Kidney (tissue), 14 donors: ENCODE measurements around the gene ACP4. TPM values are rescaled to one million over a fixed set of nuclear protein-coding genes. Genes with fewer than 3 reads are reported as not detected.

Experiments used
- DNase-seq, 5 donors: peaks; one replicate each; pipeline ENCODE4 v3.0.0-alpha.2; 2013 to 2020
- FAIRE-seq: peaks from 2 replicates; lab custom pipeline; 2012; peaks lifted over from hg19 to GRCh38; lab: Jason Lieb, UNC
- H3K27ac ChIP-seq, 2 donors: one replicate each; pipeline ENCODE4 v1.7.0; 2013; ENCODE audit warnings: low read depth in 2 of 2, low read length in 2 of 2, inconsistent platforms in 1 of 2
- H3K27me3 ChIP-seq: one replicate; pipeline ENCODE4 v1.7.1; 2013; ENCODE audit warnings: low read length, inconsistent platforms; ENCODE audit not compliant: control insufficient read depth, insufficient read depth
- H3K36me3 ChIP-seq, 3 donors: one replicate each; pipeline versions ENCODE4 v1.7.0 to v1.7.1; 2013; ENCODE audit warnings: low read length in 3 of 3, control low read depth in 1 of 3, inconsistent platforms in 1 of 3; ENCODE audit not compliant: insufficient read depth in 3 of 3, control insufficient read depth in 2 of 3
- H3K4me1 ChIP-seq, 3 donors: one replicate each; pipeline versions ENCODE4 v1.7.0 to v1.7.1; 2013; ENCODE audit warnings: low read length in 3 of 3, inconsistent platforms in 1 of 3, low read depth in 1 of 3; ENCODE audit not compliant: control insufficient read depth in 2 of 3, insufficient read depth in 2 of 3
- H3K4me3 ChIP-seq, 3 donors: one replicate each; pipeline versions ENCODE4 v1.7.0 to v1.8.1; 2013; ENCODE audit warnings: low read length in 3 of 3, control low read depth in 1 of 3, inconsistent platforms in 1 of 3
- H3K9ac ChIP-seq, 3 donors: one replicate each; pipeline versions ENCODE4 v1.7.0 to v1.7.1; 2013; ENCODE audit warnings: low read length in 3 of 3, control low read depth in 1 of 3, inconsistent platforms in 1 of 3
- H3K9me3 ChIP-seq, 3 donors: one replicate each; pipeline versions ENCODE4 v1.7.0 to v1.7.1; 2013; ENCODE audit warnings: low read length in 3 of 3, control low read depth in 1 of 3, inconsistent platforms in 1 of 3; ENCODE audit not compliant: control insufficient read depth in 2 of 3, insufficient read depth in 1 of 3
- intact Hi-C: fragments of 100-400 bp; cut with DNase I; formaldehyde crosslinking; loops from one replicate; pipeline ENCODE4 v1.11.1; 2022
- polyA plus RNA-seq: library from polyadenylated mRNA; stranded (reverse); fragments of 350-450 nt; fragmentation: Illumina TruSeq; extraction: RNeasy Lipid Tissue Mini Kit (QIAGEN cat#74804); gene quantifications from one replicate; pipeline ENCODE4 v1.2.3, GENCODE V29; 2014; ENCODE audit warnings: low read depth, low replicate concordance; ENCODE audit not compliant: insufficient read depth
- total RNA-seq: library from RNA; stranded (reverse); fragmentation: NEBNext Ultra II Directional; extraction: Animal tissue kit (Norgen Biotek cat#: 25700); gene quantifications from one replicate; pipeline ENCODE4 v1.2.1, GENCODE V29; 2021
- TF ChIP-seq, protein P1 (sequence below): IDR thresholded peaks from 3 replicates; pipeline ENCODE4 v1.5.1; 2012; ENCODE audit warnings: mild to moderate bottlenecking, moderate library complexity, borderline replicate concordance; ENCODE audit not compliant: insufficient read depth; ENCODE audit errors: extremely low read depth
- donor health status: control.
- donor health status: control.
- donor health status: control.
- donor health status: control.
- donor health status: control.
- donor health status: DM: yes; HTN: yes; CAD: no.
- donor health status: Normal renal cell carcinoma (clear cell type).

ACP4 gene
- total and polyA plus RNA-seq, 2 donors from 2014 or later: not detected

DNA sequence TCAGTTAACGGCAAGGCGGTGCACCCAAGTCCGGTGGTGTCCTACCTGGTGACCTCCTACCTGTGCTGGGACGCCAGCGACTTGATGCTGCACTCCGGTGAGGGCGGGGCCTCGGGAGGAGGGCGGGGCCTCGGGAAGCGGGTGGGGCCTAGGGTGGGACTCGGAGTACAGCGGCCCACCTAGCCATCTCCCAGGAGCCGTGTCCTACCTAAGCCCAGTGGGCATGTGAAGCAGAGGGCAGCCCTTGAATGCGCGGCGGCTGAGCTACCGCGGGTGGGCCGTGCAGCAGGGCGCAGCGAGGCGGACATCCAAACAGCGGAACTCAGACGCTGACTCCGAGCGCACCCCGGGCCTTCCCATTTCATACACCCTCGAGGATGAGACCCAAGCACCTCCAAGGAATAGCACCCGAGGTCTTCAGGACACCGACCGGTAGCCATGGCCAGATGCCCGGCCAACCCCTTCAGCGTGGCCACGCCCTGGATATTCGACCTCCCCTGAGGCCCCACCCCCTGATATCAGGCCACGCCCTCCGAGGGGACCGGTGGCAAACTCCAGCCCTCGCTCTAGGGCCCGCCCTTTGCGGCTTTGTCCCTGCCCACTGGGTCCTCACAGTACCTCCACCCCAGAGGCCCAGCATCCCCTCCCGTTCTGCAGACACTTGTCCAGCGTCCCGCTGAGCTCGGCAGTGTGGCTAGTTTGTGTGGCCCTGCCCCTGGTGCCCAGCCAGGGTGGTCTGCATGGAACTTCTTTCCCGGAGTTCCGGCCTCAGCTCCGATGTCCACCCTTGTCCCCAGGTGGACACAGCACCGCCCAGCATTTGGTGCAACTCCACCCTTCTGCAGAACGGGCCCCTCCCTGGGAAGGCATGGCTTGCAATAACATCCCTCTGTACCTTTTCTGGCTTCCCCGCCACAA, 28.0 kb downstream of the ACP4 start:
- no peak overlapping the region for H3K9ac ChIP-seq
- no peaks in the 10 kb centered on the region for H3K36me3 ChIP-seq
- no peak overlapping the region for H3K27ac ChIP-seq
- no peaks in the 10 kb centered on the region for H3K9me3 ChIP-seq
- TF ChIP-seq, protein P1, sequence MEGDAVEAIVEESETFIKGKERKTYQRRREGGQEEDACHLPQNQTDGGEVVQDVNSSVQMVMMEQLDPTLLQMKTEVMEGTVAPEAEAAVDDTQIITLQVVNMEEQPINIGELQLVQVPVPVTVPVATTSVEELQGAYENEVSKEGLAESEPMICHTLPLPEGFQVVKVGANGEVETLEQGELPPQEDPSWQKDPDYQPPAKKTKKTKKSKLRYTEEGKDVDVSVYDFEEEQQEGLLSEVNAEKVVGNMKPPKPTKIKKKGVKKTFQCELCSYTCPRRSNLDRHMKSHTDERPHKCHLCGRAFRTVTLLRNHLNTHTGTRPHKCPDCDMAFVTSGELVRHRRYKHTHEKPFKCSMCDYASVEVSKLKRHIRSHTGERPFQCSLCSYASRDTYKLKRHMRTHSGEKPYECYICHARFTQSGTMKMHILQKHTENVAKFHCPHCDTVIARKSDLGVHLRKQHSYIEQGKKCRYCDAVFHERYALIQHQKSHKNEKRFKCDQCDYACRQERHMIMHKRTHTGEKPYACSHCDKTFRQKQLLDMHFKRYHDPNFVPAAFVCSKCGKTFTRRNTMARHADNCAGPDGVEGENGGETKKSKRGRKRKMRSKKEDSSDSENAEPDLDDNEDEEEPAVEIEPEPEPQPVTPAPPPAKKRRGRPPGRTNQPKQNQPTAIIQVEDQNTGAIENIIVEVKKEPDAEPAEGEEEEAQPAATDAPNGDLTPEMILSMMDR: no peak
- H3K4me1 ChIP-seq: peaks cover 0 to 2% (median 0%) of the 10 kb centered on the region in 3 donors
- no peak for FAIRE-seq
- intact Hi-C loops: no loop called here
- H3K27me3 ChIP-seq: peaks cover 18% of the 10 kb centered on the region
- H3K4me3 ChIP-seq: peak overlapping the region in 1 of 3 donors; percentile 12
- peak in 4 of 5 donors; percentile 69 to 91 (median 76) for DNase-seq

DNA sequence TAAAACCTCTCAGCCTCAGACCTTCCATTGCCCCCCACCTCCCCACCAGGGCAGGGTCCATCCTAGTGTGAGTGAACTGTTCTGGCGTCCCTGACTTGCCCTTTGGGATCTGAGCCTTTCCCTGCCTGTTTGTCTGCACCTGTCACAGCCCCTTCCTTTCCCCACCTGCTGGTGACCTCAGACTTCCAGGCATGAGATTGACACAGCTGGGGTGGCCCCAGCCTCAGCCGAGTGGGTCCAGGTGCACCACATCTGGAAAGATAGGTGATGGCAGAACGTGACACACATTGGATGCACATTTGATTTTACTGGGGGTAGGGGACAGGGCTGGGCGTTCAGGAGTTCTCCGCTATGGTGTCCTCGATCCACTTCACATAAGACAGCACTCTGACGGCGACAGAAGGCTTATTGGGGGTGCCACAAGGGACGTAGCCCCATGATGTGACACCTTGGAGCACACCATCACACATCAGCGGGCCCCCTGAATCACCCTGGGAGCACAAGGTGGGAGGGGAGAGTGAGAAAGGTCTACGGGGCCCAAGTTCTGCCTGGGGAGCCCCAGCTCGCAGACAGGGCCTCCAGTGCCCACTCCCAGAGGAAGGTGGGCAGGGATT, 28.8 kb downstream of the ACP4 start:
- FAIRE-seq: no peak
- H3K4me3 ChIP-seq: no peak overlapping the region

DNA sequence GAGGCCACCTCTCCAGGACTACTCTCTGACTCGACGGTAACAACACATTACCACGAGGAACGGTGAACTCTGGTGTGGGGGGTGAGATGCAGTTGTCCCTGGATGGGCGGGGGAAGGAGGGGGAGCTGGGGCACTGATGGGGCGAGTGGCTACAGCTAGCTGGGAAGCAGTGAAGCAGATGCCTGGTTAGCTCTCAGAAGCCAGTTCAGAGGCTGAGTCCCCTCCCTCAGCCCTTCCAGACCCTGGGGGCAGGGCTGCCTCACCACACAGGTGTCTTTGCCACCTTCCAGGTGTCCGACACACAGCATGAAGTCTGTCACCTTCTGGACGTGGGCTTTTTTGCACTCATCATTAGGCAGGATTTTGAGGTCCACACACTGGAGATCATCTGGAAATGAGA, 29.4 kb downstream of the ACP4 start:
- TF ChIP-seq, protein P1: no peak
- intact Hi-C loops: no loop called here
- no peak overlapping the region for H3K27ac ChIP-seq
- H3K4me3 ChIP-seq: no peak overlapping the region
- H3K36me3 ChIP-seq: no peaks in the 10 kb centered on the region
- H3K9me3 ChIP-seq: no peaks in the 10 kb centered on the region
- peaks cover 0 to 2% (median 0%) of the 10 kb centered on the region in 3 donors for H3K4me1 ChIP-seq
- no peak overlapping the region for H3K9ac ChIP-seq
- DNase-seq: no peak
- H3K27me3 ChIP-seq: peaks cover 18% of the 10 kb centered on the region
- FAIRE-seq: no peak

More for the DNA sequence above, 28.8 kb downstream of the ACP4 start:
- no peak for DNase-seq
- intact Hi-C loops: no loop called here
- H3K9ac ChIP-seq: no peak overlapping the region
- H3K4me1 ChIP-seq: peaks cover 0 to 2% (median 0%) of the 10 kb centered on the region in 3 donors
- H3K27me3 ChIP-seq: peaks cover 18% of the 10 kb centered on the region
- TF ChIP-seq, protein P1: no peak
- no peaks in the 10 kb centered on the region for H3K9me3 ChIP-seq
- H3K27ac ChIP-seq: no peak overlapping the region
- no peaks in the 10 kb centered on the region for H3K36me3 ChIP-seq
